ENCODE results near the gene UCHL5. TPM values are rescaled to one million over a fixed set of nuclear protein-coding genes. Genes with fewer than 3 reads are reported as not detected.

The UCHL5 gene, protein sequence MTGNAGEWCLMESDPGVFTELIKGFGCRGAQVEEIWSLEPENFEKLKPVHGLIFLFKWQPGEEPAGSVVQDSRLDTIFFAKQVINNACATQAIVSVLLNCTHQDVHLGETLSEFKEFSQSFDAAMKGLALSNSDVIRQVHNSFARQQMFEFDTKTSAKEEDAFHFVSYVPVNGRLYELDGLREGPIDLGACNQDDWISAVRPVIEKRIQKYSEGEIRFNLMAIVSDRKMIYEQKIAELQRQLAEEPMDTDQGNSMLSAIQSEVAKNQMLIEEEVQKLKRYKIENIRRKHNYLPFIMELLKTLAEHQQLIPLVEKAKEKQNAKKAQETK
- 18.6 and 37.5 TPM in 2 replicates for total RNA-seq

DNA sequence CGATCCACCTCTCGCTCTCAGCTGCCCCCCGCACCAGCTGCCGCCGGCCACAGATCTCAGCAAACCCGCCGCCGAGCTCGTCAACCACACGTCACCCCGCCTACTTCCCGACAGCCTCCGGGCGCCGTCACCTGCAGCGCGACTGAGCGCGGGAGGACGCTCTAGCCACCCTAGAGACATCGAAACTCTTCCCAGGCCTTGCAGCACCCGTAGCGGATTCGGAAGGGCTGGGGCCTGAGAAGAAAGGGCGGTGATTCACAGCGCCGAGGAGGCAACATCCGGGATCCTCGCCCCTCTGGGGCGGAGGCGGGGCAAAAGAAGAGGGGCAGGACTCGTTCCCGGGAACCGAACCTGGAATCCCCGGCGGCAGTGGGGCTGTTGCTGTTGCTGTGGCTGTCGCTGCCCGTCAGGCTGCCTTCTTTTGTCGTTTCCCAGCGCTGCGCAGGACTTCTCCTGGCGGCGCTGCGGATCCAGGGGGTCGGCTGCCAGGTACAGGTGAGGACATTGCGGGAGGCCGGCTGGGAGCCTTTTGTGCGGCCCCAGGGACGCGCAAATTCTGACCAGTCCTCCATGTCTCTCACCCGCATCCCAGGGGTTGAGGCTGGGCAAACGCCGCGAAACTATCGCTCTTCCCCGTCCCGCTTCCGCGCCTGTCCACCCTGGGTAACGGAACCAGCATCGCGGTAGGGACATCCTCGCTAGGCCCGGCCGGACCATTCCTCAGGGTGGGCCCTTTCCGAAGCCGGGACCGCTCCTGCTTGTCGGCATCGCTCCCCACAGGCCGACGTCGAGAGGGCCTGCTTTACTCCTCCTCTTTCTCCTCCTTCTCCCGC is at the start of gene UCHL5, which contains the start of gene RO60:
Gene UCHL5 (minus strand): TSS at position 79 of the 833 bp plus-strand sequence. CDS start 100 bp downstream, outside the sequence.
Gene RO60 (plus strand): TSS at position 331 of the 833 bp plus-strand sequence. CDS start 9,443 bp downstream, outside the sequence.

DNA sequence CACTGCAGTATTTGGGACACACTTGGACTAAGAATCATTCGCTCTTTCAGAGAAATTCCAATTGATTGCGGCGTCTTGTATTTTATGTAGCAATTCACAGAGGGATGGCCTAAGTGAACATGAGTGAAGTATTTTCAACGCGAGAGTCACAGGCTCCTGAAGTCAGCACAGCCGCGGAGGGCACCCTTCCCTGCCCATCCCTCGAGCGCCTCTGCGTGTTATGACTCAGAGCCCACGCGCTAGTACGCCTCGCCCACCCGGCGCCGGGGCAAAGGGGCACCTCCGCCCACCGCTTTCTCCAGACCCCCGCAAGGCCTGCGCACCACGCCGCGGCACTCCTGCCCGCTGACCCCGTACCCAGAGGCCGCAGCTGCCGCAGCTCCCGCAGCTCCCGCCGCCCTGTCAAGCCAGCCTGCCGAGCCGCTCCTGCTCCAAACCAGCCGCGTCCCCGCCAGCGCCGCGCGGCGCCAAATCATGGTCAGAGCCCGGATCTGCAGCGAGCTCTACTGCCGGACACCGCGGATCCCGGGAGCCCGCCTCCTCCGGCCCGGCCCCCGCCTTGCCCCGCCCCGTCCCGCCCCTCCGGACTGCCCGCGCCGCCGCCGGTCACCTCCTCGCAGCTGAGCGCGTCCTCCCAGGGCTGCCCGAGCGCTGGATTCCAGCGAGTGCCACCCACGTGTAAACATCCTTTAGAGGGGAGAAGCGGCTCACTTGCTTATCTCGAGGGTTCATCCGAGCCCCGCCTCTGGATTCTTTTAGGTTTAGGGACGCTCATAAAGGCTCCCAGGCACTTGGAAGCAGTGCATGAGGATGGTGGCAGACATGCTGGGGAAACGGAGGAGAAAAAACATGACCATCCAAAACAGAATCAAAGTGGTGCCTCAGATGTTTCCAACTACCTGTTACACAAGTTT is 46.0 kb upstream of the UCHL5 start, which contains the start of gene GLRX2:
Gene GLRX2 (minus strand): TSS at position 508 of the 914 bp plus-strand sequence. CDS start 32 bp downstream, at position 476.

Other genes starting within 250 kb of the UCHL5 start
- gene RO60, start 252 bp upstream of the UCHL5 start, total RNA-seq = 43.1 and 69.9 TPM in 2 replicates
- 11.9 and 17.2 TPM in 2 replicates for gene GLRX2, start 46.1 kb upstream of the UCHL5 start, total RNA-seq
- gene CDC73, start 62.7 kb upstream of the UCHL5 start, total RNA-seq = 12.3 and 12.9 TPM in 2 replicates
- not detected in 2 replicates for gene B3GALT2, start 127.3 kb upstream of the UCHL5 start, total RNA-seq

Measured in hair follicular keratinocyte (primary cell).